HG03066 (cell line): ENCODE measurements around the gene NALCN.
A peak's percentile ranks its signal among the peaks of the same experiment; 100 is the strongest.

Experiments used
- ATAC-seq: cut with Tn5 transposase; IDR thresholded peaks from one replicate; pipeline ENCODE4 v1.9.1; 2021; ENCODE audit warnings: low read depth; ENCODE audit not compliant: unreplicated experiment

Gene NALCN

GRCh38 chr13:101140936-101141335, 275.4 kb downstream of the NALCN start:
- no peak for ATAC-seq

- ATAC-seq: no peak
Measured at GRCh38 chr13:101140087-101140770, 276.1 kb downstream of the NALCN start.

- no peak for ATAC-seq
Measured at GRCh38 chr13:101139081-101139480, 277.2 kb downstream of the NALCN start.

GRCh38 chr13:101127741-101128353, 288.5 kb downstream of the NALCN start:
- peak; percentile 73 for ATAC-seq

GRCh38 chr13:101123028-101123427, 293.3 kb downstream of the NALCN start:
- no peak for ATAC-seq

GRCh38 chr13:101121608-101122007, 294.7 kb downstream of the NALCN start:
- no peak for ATAC-seq

- no peak for ATAC-seq
Measured at GRCh38 chr13:101120007-101120406, 296.3 kb downstream of the NALCN start.

- ATAC-seq: no peak
Measured at GRCh38 chr13:101116826-101117225, 299.5 kb downstream of the NALCN start.

- ATAC-seq: no peak
Measured at GRCh38 chr13:101116341-101116740, 300.0 kb downstream of the NALCN start.

GRCh38 chr13:101115762-101116171, 300.5 kb downstream of the NALCN start:
- no peak for ATAC-seq

- no peak for ATAC-seq
Measured at GRCh38 chr13:101111894-101112293, 304.4 kb downstream of the NALCN start.

- ATAC-seq: no peak
Measured at GRCh38 chr13:101109005-101109404, 307.3 kb downstream of the NALCN start.

GRCh38 chr13:101098873-101099272, 317.4 kb downstream of the NALCN start:
- ATAC-seq: no peak

- ATAC-seq: no peak
Measured at GRCh38 chr13:101092985-101093384, 323.3 kb downstream of the NALCN start.

- no peak for ATAC-seq
Measured at GRCh38 chr13:101090287-101090686, 326.0 kb downstream of the NALCN start.

GRCh38 chr13:101085551-101085950, 330.8 kb downstream of the NALCN start:
- ATAC-seq: no peak

GRCh38 chr13:101082441-101082840, 333.9 kb downstream of the NALCN start:
- no peak for ATAC-seq

GRCh38 chr13:101080616-101081015, 335.7 kb downstream of the NALCN start:
- no peak for ATAC-seq

- no peak for ATAC-seq
Measured at GRCh38 chr13:101065329-101065728, 351.0 kb downstream of the NALCN start.

GRCh38 chr13:101059793-101060192, 356.5 kb downstream of the NALCN start:
- no peak for ATAC-seq

GRCh38 chr13:101058841-101059240, 357.5 kb downstream of the NALCN start:
- ATAC-seq: no peak
